GM12891 (cell line): ENCODE data around the gene MAGEF1.

Experiments used
- POLR2A ChIP-seq: IDR thresholded peaks from 2 replicates; pipeline ENCODE4 v1.6.1; 2011; ENCODE audit warnings: low read depth, low read length, control low read depth
- POLR2AphosphoS5 ChIP-seq: IDR thresholded peaks from 2 replicates; pipeline ENCODE4 v1.6.1; 2011; ENCODE audit warnings: low read depth, low read length, control low read depth
- POU2F2 ChIP-seq: IDR thresholded peaks from 2 replicates; pipeline ENCODE4 v1.6.1; 2011; ENCODE audit warnings: low read depth, mild to moderate bottlenecking, control low read depth, low read length, moderate library complexity
- SPI1 ChIP-seq: IDR thresholded peaks from 2 replicates; pipeline ENCODE4 v1.6.1; 2011; ENCODE audit warnings: low read depth, low read length, control low read depth
- TAF1 ChIP-seq: IDR thresholded peaks from 2 replicates; pipeline ENCODE4 v1.6.1; 2011; ENCODE audit warnings: low read depth, low read length, control low read depth

- TF ChIP-seq TAF1, result no peak
- no peak for TF ChIP-seq POLR2AphosphoS5
- no peak for TF ChIP-seq POLR2A
- TF ChIP-seq SPI1, result no peak
- TF ChIP-seq POU2F2, result no peak
Observed at GRCh38 chr3:184688251-184688881, 23.5 kb downstream of the MAGEF1 start.
